GM04504 (cell line): ENCODE results near the gene MAPRE2.
A peak's percentile ranks its signal among the peaks of the same experiment; 100 is the strongest.

ENCODE experiments used
- DNase-seq: peaks from one replicate; pipeline ENCODE4 v3.0.0-alpha.2; 2012; ENCODE audit warnings: low read depth

MAPRE2 gene

DNA sequence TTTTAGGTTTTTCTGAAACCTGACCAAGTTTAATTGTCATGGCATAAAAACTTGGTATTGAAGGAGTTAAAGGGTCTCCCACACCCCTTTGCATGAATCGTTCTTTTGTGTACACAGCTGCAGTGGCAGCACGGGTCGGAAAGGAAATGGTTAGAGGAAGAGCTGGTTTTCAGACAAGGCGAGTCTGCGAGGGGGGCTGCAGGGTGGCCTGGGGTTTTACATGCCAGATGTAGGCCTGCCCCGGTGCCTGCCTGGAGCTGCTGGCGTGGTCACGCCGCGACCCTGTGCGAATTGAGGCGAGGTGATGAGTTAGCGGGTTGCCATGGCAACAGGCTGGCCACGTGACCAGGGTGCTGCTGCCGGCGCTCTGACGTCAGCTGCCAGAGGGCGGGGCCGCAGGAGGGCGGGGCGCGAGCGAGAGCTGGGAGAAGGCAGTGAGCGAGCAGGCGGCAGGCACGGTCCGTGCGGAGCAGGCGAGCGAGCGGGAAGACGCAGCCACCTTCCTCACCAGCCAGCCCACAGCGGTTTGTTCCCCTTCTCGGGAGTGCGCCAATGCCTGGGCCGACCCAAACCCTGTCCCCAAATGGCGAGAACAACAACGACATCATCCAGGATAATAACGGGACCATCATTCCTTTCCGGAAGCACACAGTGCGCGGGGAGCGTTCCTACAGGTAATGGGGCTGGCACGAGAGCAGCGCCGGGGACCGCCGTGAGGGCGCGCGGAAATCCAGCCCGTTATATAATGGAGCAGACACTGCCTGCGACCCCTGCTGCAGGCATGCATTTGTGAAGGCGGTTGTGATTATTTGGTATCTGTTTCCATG is at the start of gene MAPRE2:
Gene MAPRE2, plus strand, starts transcription at position 426 of the 827 bp plus-strand sequence. Its CDS starts 127 bp downstream, at position 553.
- DNase-seq = peak; percentile 95

DNA sequence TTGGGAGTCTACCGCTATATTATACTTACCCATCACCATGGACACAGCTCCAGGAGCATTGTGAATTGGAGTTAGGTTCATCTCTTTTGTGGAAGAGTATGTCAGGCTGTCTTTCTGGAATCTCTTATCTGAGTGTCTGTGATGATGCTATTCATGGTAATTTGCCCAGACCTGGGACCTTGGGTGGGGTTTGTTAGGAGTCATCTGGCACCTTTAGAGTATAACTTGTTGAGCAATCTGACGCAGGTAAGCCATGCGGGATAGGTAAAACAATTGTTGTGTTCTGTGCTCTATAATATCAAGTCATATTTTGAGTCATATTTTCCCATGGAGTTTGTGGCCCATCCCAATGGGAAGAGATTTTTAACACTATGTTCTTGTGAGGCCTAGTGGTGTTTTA is 49.7 kb upstream of the MAPRE2 start:
- DNase-seq = no peak

DNA sequence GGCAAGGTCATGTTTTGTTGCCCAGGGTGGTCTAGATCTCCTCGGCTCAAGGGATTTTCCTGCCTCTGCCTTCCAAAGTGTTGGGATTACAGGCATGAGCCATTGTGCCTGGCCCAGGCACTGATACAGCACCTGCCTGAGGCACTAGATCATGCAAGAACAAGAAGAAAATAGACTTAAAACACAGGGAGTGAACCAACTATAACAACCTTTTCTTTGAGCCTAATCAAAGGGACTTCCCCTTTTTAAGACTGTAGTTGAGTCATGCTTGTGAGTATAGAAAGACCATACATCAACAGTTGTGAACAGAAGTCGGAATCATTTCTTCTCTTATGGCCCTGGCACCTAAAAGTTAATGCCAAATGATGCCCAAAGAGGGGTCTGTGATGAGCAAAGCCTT is 47.9 kb upstream of the MAPRE2 start:
- DNase-seq = no peak

DNA sequence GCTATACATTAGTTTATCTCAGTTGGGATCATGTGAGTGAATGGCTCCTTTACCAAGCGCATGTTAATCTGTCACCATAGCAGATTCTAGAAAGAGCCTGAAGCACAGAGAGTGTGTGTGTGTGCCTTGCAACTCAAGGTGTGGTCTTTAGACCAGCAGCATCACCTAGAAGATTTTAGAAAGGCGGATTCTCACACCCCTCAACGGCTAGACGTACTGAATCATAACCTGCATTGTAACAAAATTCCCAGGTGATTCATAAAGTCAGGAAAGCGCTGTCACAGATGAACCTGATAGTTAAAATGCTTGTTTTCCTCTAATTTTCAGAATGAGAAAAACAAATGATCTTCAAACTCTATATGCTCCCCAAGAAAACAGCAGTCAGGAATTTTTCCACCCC is 45.5 kb upstream of the MAPRE2 start:
- DNase-seq = no peak

DNA sequence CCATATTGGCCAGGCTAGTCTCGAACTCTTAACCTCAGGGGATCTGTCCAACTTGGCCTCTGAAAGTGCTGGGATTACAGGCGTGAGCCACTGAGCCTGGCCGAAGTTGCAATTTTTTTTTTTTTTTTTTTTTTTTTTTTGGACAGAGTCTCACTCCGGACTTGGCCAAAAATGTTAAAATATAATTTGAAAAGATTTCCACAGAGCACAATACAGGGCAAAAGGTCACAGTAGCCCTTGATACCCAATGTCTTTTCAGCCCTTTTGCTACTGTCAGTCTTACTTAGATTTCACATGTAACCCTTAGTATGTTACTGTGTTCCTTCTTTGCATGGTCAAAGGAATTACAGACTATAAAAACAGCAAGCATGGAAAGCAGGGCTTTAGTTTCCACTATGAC is 42.6 kb upstream of the MAPRE2 start:
- no peak for DNase-seq

DNA sequence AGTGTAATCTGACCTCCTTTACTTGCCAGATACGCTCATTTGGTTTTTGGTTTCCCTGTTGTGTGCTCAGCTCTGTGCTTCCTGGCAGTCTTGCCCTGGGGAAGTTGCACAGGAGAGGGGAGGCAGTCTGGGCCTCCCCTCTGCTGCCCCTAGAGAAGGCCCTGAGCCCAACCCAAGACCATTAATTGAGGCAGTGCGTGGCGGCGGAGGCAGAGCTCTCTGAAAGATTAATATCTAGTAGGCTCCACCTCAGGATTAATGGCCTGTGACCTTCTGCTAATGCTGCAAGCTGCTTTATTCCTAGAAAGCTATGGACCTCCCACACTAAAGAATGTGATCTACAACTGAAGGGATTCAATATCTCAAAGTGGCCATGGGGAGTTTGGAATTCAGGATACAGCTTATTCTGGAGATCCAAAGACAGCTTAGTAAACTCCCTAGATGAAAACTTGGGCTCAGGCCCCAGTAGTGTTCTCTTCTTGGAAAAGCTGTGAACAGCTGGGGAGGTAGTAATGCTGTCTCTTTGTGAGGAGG is 41.4 kb upstream of the MAPRE2 start:
- no peak for DNase-seq

DNA sequence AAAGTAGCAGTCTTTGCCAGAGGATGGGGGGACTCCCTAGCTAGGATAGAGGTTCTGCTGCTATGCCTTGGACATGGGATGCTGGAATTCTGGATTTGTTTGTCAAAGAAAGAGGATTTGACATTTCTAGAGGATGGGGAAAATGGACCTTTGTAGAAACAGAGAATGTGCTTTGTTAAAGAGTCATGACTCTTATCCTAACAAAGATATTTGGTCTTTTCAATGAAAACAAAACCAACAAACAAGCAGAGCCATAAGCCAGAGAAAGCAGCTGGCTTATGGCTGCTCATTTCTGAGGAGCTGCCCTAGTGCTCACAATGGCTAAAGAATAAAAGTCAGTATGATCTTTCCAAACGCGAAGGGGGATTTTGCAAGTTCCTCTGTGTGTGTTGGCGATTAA is 40.8 kb upstream of the MAPRE2 start:
- no peak for DNase-seq

DNA sequence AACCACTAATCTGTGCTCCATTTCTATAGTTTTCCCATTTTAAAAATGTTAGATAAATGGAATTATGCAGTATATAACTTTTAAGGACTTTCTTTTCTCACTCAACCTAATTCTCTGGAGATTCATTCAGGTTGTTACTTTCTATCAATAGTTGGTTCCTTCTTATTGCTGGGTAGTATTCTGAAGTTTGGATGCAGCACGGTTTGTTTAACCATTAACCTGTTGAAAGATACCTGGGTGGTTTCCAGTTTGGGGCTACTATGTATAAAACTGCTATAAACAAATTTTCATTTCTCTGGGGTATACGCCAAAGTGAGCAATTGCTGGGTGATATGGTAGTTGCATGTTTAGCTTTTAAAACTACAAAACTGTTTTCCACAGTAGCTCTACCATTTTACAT is 39.1 kb upstream of the MAPRE2 start:
- DNase-seq = no peak

DNA sequence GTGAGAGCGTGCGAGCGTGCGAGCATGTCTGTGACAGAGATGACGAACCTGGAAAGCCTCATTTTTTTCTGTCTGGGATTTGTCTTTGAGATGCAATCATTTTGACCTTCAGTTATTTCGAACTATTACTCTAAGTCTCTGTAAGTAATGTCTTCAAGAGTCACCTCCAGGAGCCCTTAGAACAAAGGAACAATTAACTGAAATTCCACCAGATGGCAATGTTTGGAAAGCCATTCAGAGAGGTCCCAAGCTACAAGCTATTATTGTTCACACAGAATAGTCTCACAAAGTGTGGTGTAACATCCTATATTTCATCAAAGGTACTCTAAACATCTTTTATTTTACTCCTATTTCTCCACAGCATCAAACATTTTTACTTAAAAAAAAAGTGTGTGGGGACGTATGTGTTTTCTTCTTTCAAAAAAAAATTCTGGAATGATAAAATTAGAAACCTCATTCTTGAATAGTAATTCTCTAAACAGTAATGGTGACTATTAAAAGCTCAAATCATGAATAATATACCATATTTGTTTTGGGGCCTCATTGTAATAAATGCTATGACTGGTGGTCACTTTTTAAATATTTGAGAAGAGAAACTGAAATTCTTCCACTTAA is 35.1 kb upstream of the MAPRE2 start:
- peak; percentile 44 for DNase-seq

DNA sequence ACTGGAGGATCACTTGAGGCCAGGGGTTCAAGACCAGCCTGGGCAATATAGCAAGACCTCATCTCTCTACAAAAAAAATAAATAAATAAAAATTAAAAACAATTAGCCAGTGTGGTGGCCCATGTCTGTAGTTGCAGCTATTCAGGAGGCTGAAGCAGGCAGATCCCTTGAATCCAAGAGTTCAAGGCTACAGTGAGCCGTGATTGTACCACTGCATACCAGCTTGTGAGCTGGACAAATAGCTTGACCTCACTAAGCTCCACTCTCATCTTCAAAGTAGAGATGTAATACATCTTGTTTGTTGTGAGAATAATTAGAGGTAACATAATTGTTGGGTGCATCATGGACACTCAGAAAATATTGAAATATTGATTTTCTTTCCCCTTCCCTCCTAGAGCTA is 31.1 kb upstream of the MAPRE2 start:
- no peak for DNase-seq

DNA sequence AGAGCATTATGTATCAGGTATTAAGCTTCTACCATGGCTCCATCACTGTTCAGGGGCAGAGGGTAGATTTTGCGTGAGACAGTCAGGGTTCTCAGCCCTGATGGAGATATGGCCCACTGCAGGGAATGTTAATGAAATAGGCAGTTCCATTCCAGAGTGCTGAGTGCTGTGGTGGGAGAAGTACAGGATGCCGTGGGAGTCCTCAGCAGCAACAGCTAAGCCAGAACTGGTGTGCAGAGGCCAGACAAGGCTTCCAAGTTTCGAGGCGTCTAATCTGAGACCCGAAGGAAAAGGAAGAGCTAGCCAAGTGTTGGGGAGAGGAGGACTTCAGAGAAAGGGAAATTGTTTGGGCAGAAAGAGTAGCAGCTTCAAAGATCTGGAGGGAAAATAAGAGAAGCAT is 30.2 kb upstream of the MAPRE2 start:
- no peak for DNase-seq

DNA sequence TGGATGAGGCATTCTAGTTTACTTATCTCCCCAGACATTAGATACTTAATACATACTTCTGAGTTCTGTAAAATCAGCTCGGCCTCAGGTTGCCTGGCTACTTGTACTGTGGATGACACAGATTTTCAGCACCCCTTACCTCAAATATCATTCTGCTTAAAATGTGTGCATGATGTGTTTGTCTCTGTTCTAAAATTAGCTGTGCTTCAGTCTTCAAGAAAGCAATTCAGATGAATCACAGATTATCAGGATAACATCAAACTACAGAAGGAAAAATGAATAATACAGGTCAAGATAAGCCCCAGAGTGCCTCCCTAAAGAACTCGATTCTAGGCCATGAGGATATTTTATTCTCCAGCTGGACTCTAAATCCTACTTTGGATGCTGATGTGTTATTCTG is 21.3 kb upstream of the MAPRE2 start:
- DNase-seq = no peak

DNA sequence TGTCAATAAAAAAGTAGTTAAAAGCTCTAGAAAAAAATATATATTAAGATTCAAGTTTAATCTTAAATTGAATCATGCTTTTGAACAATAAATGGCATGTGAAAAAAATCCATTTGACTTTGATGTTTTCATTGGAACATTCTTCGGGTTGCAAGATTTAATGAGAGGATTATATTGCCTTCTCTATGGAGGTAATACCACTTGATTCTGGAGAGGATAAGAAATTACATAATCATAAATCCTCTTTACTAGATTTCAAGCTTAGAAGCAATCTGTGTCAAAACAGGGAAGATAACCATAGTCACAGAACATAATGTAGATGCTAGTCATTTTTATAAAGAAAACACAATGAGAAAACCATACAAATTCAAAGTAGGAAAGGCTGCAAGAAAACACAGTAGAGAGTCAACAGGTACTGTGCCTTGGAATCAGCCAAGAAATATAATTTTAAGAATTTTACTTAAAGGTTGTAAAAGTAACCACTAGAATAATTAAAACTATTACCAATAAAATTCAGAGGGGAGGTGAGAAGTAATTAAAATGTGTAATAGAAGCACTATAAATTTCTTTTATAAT is 18.7 kb upstream of the MAPRE2 start:
- no peak for DNase-seq

DNA sequence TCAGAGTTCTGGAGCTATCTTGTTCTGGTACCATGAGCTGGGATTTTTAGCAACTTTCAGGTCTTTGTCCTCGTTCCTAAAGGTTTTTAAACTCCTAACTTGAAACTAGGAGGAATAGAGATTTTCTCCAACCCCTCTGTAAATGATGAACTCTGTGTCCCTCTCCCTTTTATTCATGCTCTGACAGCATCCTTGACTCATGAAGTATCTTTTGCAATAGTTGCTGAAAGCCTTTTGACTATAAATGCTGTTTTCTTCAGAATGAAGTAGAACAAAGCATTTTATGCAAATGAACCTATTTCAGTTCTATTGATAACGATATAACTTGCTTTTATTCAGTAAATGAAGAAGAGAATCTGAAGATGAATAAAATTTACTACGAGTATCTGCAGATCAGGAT is 17.0 kb upstream of the MAPRE2 start:
- no peak for DNase-seq

DNA sequence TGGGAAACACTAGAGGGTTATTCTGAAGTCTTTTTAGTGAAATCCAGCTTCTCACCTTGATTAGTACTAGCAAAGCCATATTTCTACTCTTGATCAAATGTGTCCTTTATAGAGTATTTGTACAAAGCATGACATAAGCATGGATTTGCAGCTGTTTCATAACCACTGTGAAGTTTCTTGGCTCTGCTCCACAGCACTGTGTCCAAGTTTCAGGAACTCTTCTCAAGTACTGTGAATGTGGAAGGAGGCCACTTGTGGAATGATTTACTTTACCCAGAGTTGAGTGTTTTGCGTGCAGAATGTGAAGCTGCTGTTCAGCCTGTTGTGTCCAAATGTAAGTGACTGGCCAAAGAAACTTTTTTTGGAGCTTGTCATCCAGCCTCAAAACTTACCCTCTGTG is 16.2 kb upstream of the MAPRE2 start:
- peak; percentile 95 for DNase-seq

DNA sequence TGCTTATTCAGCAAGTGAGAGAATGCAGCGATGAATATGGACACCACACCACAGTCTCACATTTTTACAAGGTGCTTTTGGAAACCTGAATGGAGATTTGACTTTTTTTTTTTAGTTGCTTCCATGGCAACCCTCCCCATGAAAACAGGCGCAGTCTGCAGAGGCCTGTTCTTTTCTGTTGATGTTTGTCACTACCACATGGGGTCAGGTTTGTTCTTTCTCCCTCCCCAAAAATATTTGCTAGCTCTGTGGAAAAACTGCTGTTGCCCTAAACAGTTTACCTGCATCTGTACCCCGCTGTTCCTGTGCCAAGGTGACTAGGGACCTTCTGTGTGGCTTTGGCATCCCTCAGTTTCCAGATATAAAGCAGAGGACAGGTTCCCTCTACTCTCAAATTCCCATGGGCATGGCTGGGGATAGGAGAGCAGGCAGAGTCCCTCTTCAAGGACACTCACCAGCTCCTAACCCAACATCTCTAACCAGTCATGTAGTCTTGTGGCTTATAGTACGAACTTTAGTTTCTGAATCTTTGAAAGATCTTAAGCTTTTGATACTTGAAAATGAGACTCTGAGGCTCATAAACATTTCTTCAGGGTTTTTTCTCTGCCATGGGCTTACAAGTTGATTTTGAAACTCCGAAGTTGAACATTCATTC is 14.7 kb upstream of the MAPRE2 start:
- no peak for DNase-seq

DNA sequence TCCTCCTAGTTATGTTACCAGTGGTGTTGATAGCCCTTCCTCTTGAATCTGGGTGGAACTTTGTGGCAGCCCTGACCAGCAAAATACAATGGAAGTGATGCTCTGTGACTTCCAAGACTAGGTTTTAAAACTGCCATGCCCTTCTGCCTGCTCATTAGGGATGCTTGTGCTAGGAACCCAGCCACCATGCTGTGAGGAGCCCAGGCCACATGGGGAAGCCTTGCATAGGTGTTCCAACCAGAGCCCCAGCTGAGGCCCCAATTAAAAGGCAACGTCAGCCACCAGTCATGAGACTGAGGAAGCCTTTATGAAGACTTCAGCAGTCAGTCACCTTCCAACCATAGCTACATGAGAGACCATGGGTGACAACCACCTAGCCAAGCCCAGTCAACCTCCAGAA is 14.0 kb upstream of the MAPRE2 start:
- DNase-seq = no peak

DNA sequence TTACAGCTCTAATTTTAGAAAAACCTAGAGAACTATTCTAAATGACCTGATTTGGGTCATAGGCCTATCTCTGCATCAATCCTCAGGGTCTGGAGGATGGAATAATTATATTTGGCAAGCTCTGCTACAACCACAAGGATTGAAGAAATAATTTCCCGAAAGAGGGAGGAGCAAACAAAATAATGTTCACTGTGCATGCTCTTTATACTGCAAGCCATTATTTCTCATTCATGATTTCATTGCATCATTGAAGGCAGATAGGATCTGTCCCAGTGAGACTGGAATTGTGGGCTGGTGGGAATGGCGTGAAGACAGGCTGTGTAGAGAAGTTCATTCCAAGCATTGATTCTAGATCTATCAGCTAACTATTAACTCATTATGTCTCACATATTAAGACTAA is 12.7 kb upstream of the MAPRE2 start:
- DNase-seq = peak; percentile 32

DNA sequence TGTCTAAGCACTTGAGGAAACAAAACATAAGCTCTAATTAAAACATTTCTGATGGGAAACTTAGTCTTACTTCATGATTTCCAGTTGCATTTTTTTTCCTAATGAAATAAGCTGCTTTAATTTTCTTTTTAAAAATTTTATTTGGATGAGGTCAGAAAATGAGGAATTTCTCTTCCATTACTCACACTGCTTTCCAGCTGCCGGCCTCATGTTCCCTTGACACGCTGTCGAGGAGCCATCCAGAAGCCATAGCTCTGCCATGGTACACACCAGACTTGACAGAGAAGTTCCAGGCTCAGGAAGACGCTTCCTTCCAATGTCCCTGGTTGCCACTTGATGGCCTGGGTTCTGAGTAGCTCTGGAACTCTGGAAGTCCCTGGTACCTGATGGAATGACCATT is 12.1 kb upstream of the MAPRE2 start:
- DNase-seq = peak; percentile 46

DNA sequence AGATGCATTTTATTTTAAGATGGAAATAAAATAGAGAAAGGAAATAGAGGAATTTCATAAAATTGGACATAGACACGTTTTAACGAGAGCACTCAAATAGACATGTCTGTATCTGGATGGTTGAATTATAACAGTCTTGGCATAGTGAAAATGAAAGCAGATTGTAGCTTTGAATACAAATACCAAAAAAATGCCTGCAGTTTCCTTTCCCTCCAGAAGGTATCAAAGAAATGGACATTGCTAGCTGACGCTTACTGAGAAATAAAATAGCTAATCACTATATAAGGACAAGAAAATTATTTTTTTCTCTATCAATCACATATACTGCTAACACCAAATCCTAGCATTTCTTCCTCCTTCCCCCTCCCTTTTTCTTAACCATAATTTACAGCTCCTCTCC is 11.4 kb upstream of the MAPRE2 start:
- no peak for DNase-seq

DNA sequence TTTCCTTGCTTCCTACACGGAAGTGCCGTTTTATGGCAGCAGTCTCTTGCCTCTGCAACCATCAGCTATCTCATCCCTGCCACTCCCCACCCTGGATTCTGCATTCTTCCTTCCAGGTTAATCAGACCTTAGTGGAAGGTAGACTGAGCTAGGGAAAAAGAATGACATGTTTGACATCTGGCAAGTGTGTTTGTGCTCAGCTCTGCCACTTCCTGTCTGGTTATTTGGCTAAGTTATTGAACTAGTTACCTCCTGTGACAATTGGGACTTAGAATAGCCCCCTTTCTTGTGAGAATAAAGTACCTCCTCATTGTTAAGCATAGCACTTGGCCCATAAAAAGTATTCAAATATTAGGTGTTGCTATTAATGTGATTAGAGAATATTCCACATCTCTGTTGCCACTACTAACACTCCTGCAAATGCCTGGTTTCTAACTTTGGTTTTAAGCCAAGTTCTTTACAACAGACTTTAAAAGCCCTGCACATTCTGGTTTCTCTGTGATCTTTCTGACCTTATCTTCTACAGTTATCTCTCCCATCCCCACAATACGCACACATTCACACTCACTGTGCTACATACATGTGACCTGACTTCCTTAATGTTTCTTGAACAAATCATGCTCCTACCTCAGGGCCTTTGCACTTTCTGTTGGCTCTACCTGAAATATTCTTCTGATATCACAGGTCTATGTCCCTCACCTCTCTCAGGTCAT is 10.8 kb upstream of the MAPRE2 start:
- DNase-seq = no peak

DNA sequence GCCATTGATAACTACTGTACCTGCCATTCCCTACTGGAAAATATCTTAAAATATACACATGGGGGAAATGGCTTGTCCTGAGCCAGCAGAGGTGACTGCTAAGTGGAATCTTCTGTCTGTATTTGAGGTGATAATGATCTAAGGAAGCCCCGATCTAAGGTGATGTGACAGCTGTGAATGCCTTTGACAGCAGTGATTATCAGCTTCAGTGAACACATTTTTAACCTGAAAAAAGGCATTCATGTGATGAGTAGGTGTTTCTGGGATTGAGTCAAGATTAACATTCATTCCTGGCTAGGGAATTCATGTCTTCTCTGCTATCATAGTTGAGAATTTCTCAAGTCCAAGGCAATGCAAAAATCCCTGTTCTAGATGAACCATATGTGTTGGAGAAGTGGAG is 9.1 kb upstream of the MAPRE2 start:
- no peak for DNase-seq
